ENCODE results near the gene MGP. TPM values are rescaled to one million over a fixed set of nuclear protein-coding genes. Genes with fewer than 3 reads are reported as not detected.

MGP gene
- total and polyA plus RNA-seq, 4 donors = 7,115 to 16,848 (median 14,549) TPM

DNA sequence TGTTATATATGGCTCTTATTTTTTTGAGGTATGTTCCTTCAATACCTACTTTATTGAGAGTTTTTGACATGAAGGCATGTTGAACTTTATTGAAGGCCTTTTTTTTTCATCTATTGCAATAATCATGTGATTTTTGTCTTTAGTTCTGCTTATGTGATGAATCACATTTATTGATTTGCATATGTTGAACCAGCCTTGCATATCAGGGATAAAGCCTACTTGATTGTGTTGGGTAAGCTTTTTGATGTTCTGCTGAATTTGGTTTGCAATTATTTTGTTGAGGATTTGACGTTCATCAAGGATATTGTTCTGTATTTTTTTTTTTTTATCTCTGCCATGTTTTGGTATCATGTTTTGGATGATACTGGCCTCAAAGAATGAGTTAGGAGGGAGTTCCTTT lies 27.1 kb downstream of the MGP start:
- WGBS, 2 donors = 89 to 92% methylated on average over 1 of the region's 1 CpG
- no peaks in the 10 kb centered on the region for H3K9me3 ChIP-seq (ENCODE audit: control insufficient read depth, low read length)
- DNase-seq (no peak), ATAC-seq (ENCODE audit: low FRiP score) (no peak)
- H3K27me3 ChIP-seq (ENCODE audit: control insufficient read depth in 1 of 2, insufficient read depth in 2 of 2, low read length in 1 of 2) = no peaks in the 10 kb centered on the region
- no peaks in the 10 kb centered on the region for H3K36me3 ChIP-seq (ENCODE audit: control insufficient read depth in 1 of 2, insufficient read depth in 2 of 2, low read length in 1 of 2)
- H3K4me3 ChIP-seq (ENCODE audit: low read length in 2 of 2) = no peak overlapping the region
- H3K4me1 ChIP-seq (ENCODE audit: control insufficient read depth in 1 of 2, insufficient read depth in 2 of 2, low read length in 2 of 2) = peaks cover 0 to 3% of the 10 kb centered on the region in 2 donors
- intact Hi-C loops (cut with DNase I) = no loop called here
- no peak overlapping the region for H3K27ac ChIP-seq (ENCODE audit: low read depth in 1 of 2, low read length in 2 of 2)

DNA sequence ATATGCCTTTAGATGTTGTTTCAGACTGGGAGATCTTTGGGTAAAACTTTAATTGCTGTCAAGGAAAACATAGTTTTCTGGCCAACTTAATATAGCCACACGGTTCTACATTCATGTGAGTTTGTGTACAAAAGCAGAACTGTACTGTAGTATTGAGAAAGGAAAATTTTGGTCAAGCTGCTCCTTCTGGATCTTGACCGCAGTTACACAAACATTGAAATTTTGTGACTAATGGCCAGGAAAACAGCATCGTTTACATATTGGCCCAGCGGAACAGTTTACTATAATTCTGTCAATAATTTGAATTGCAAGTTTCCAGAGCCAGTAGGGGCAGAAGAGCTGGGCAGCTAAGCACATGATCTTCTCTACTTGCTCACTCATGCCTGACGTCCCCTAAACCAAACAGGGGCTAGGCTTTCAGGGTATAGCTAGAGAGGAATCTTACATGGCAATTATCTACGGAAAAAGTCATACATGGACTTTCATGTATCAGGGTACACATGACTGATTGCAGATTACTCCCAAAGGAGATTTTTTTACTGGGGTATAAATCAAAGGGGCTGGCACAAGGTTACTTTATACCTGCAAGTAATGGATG lies 31.0 kb downstream of the MGP start:
- Histone ChIP-seq H3K4me1 (ENCODE audit: control insufficient read depth in 1 of 2, insufficient read depth in 2 of 2, low read length in 2 of 2) (peaks cover 0 to 3% of the 10 kb centered on the region in 2 donors), H3K27me3 (ENCODE audit: control insufficient read depth in 1 of 2, insufficient read depth in 2 of 2, low read length in 1 of 2) (no peaks in the 10 kb centered on the region), H3K4me3 (ENCODE audit: low read length in 2 of 2) (no peak overlapping the region), H3K9me3 (ENCODE audit: control insufficient read depth, low read length) (no peaks in the 10 kb centered on the region), H3K36me3 (ENCODE audit: control insufficient read depth in 1 of 2, insufficient read depth in 2 of 2, low read length in 1 of 2) (no peaks in the 10 kb centered on the region), H3K27ac (ENCODE audit: low read depth in 1 of 2, low read length in 2 of 2) (no peak overlapping the region)
- DNase-seq = no peak
- intact Hi-C loops (cut with DNase I) = loop anchor here in 1 of 2 donors (5.0 kb wide), 1 partner anchor 283 kb away; no protein-coding TSS in a partner anchor
- peak; percentile 62 for ATAC-seq (ENCODE audit: low FRiP score)
- 14 to 16% methylated on average over 6 of the region's 6 CpGs for WGBS, 2 donors

DNA sequence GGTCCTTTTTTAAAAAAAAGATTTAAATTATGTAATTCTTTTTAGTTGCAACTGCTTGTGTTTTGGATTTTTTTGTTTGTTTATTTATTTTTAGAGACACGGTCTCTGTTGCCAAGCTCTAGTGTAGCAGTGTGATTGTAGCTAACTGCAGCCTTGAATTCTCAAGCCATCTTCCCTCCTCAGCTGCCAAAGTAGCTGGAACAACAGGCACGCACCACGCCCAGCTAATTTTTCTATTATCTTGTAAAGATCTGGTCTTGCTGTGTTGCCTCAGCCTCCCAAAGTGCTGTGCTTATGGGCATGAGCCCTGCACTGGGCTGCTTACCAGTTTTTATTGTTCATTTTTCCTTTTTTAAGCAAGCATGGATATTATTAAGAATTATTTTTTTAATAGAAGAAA lies 31.7 kb downstream of the MGP start:
- no peak overlapping the region for H3K4me3 ChIP-seq (ENCODE audit: low read length in 2 of 2)
- no peak overlapping the region for H3K27ac ChIP-seq (ENCODE audit: low read depth in 1 of 2, low read length in 2 of 2)
- H3K9me3 ChIP-seq (ENCODE audit: control insufficient read depth, low read length) = no peaks in the 10 kb centered on the region
- H3K27me3 ChIP-seq (ENCODE audit: control insufficient read depth in 1 of 2, insufficient read depth in 2 of 2, low read length in 1 of 2) = no peaks in the 10 kb centered on the region
- H3K36me3 ChIP-seq (ENCODE audit: control insufficient read depth in 1 of 2, insufficient read depth in 2 of 2, low read length in 1 of 2) = no peaks in the 10 kb centered on the region
- intact Hi-C loops (cut with DNase I) = loop anchor here in 1 of 2 donors (5.0 kb wide), 1 partner anchor 283 kb away; no protein-coding TSS in a partner anchor
- peaks cover 0 to 6% of the 10 kb centered on the region in 2 donors for H3K4me1 ChIP-seq (ENCODE audit: control insufficient read depth in 1 of 2, insufficient read depth in 2 of 2, low read length in 2 of 2)
- peak; percentile 45 for ATAC-seq (ENCODE audit: low FRiP score)
- no peak for DNase-seq
- WGBS, 2 donors = 50 to 53% methylated on average over 3 of the region's 3 CpGs

DNA sequence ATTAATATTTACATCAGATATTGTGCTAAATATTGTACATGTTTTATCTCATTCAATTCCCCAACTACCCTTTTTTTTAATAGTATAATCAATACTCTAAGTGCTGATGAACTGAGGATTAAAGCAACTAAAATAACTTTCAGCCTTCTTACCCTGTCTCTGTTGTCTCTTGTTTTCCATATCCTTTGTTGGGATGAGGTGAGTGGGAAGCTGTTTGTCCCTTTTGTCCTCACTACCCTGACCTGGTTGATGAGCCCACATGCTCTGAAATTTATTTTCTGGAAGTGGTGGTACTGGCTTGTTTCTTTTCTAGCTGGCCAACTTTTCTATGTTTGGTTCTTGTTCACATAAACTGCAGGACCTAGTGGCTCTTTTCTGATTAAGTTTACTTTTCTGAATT lies 32.8 kb downstream of the MGP start:
- no peak for DNase-seq
- H3K4me1 ChIP-seq (ENCODE audit: control insufficient read depth in 1 of 2, insufficient read depth in 2 of 2, low read length in 2 of 2) = peaks cover 0 to 6% of the 10 kb centered on the region in 2 donors
- intact Hi-C loops (cut with DNase I) = loop anchor here in 1 of 2 donors (5.0 kb wide), 1 partner anchor 284 kb away; no protein-coding TSS in a partner anchor

DNA sequence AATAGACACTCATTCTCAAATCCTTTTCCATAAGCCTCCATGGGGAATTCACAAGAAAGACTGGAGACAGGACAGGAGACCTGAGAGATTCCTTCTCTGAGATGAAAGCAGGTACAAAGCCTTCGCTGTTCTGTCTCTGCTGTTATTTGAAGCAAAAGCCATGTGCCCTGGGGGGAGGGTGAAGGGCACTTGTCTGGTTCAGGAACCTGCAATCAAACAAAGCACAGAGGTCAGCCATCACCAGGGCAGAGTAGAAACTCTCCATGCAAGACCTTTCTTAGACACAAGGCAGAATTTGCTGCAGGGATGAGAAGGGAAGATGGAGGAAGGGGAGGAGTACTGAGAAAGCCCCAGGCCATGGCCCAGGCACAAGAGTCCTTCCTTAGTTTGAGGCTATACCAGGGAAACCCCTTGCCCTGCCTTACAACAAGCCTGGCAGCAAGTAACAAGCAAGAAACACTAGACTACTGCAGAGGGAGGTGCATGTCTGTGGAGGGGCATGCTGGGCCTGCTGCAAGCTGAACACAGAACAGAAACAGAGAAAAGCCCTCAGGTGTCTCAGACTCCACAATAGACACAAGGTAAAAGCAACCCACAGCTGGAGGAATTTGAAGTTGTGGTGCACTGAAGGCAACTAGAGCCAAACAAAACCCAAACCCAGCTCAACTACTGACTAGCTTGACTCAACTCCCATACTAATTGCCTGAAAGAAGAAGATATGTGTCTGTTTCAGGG lies 34.6 kb downstream of the MGP start:
- no peaks in the 10 kb centered on the region for H3K36me3 ChIP-seq (ENCODE audit: control insufficient read depth in 1 of 2, insufficient read depth in 2 of 2, low read length in 1 of 2)
- no peaks in the 10 kb centered on the region for H3K27me3 ChIP-seq (ENCODE audit: control insufficient read depth in 1 of 2, insufficient read depth in 2 of 2, low read length in 1 of 2)
- ATAC-seq (ENCODE audit: low FRiP score) (no peak), DNase-seq (no peak)
- H3K9me3 ChIP-seq (ENCODE audit: control insufficient read depth, low read length) = no peaks in the 10 kb centered on the region
- H3K4me1 ChIP-seq (ENCODE audit: control insufficient read depth in 1 of 2, insufficient read depth in 2 of 2, low read length in 2 of 2) = peaks cover 0 to 9% of the 10 kb centered on the region in 2 donors
- no peak overlapping the region for H3K27ac ChIP-seq (ENCODE audit: low read depth in 1 of 2, low read length in 2 of 2)
- 0 to 98% methylated on average over 1 of the region's 1 CpG for WGBS, 2 donors
- H3K4me3 ChIP-seq (ENCODE audit: low read length in 2 of 2) = no peak overlapping the region
- intact Hi-C loops (cut with DNase I) = loop anchor here in 1 of 2 donors (5.0 kb wide), 1 partner anchor 286 kb away; no protein-coding TSS in a partner anchor

More for the DNA sequence above, 32.8 kb downstream of the MGP start:
- Histone ChIP-seq H3K27ac (ENCODE audit: low read depth in 1 of 2, low read length in 2 of 2) (no peak overlapping the region), H3K4me3 (ENCODE audit: low read length in 2 of 2) (no peak overlapping the region), H3K36me3 (ENCODE audit: control insufficient read depth in 1 of 2, insufficient read depth in 2 of 2, low read length in 1 of 2) (no peaks in the 10 kb centered on the region), H3K27me3 (ENCODE audit: control insufficient read depth in 1 of 2, insufficient read depth in 2 of 2, low read length in 1 of 2) (no peaks in the 10 kb centered on the region), H3K9me3 (ENCODE audit: control insufficient read depth, low read length) (no peaks in the 10 kb centered on the region)
- ATAC-seq (ENCODE audit: low FRiP score) = no peak

DNA sequence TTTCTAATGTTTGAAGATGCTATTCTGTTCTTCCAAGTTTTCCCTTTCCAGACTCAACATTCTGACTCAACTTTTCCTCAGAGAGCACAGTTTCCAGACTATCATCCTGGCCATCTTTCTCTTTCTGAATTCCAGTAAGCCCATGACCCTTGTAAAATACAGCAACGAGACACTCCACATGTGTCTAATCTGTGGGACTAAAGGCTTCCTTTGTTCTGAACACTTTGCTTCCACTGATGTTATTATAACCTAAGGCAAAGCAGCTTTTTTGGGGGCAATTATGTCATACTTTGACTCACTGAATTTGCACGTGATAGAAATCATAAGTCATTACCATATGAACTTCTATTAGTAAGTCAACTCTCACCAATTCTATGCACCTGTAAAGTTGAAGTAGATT lies 36.0 kb downstream of the MGP start:
- Histone ChIP-seq H3K4me1 (ENCODE audit: control insufficient read depth in 1 of 2, insufficient read depth in 2 of 2, low read length in 2 of 2) (peaks cover 0 to 7% of the 10 kb centered on the region in 2 donors), H3K27ac (ENCODE audit: low read depth in 1 of 2, low read length in 2 of 2) (no peak overlapping the region), H3K4me3 (ENCODE audit: low read length in 2 of 2) (no peak overlapping the region), H3K36me3 (ENCODE audit: control insufficient read depth in 1 of 2, insufficient read depth in 2 of 2, low read length in 1 of 2) (no peaks in the 10 kb centered on the region), H3K27me3 (ENCODE audit: control insufficient read depth in 1 of 2, insufficient read depth in 2 of 2, low read length in 1 of 2) (no peaks in the 10 kb centered on the region), H3K9me3 (ENCODE audit: control insufficient read depth, low read length) (no peaks in the 10 kb centered on the region)
- no peak for DNase-seq
- 5 to 8% methylated on average over 2 of the region's 2 CpGs for WGBS, 2 donors
- ATAC-seq (ENCODE audit: low FRiP score) = peak; percentile 52
- intact Hi-C loops (cut with DNase I) = loop anchor here (5.0 to 10.0 kb wide), 7 partner anchors 33 to 675 kb away; partner anchors contain the start of gene RERG (in 2 of the 2)

DNA sequence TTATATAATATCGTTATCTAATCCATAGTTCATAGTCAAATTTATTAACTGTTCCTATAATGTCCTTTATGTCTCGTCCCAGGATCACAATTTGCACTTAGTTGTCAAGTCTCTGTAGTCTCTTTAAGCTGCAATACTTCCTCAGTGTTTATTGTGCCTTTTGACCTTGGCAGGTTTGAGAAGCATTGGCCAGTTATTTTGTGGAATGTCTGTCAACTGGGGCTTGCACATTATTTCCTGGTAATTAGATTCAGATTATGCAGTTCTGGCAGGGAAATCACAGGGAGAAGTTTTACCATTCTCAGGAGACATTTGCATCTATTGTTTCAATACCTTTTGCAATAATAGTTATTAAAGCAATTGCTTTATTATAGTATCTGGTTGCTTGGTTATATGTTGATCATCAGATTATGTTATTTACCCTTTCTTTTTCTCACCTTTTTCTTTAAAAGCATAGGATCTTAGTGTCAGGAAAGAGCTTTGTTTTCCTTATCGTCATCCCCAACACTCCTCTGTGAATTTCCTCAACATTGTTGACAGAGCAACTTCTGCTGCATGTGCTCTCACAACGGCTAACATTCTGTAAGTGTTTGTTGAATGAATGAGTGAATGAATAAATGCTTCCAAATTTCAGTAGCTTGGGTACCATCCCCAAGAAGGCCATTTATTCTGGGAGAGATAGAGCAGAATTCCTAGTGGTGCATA lies 38.6 kb downstream of the MGP start:
- ATAC-seq (ENCODE audit: low FRiP score) = no peak

DNA sequence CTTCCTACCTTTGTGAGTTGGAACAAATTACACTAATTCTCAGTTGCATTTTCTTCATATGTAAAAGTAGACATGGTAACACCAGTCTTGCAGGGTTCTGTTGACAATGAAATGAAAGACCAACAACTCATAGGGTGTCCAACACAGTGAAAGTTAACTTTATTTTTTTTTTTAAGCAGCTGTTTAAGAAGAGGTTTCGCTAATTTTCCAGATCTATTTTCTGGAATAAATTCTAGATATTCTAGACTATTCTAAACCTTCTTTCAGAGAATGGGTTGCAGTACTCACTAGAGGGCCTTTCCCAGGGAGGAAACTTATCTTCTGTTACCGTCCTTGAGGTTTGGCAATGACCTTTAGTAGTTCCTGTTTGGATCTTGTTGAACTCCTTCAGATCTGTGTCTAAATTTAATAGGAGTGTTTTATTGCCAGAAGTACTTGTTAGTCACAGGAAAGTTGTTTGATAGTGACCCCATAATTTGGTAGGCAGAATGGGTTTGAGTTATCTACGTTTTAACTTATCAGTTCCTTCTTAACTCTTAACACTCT lies 39.5 kb downstream of the MGP start:
- Histone ChIP-seq H3K4me1 (ENCODE audit: control insufficient read depth in 1 of 2, insufficient read depth in 2 of 2, low read length in 2 of 2) (peaks cover 0 to 7% of the 10 kb centered on the region in 2 donors), H3K4me3 (ENCODE audit: low read length in 2 of 2) (no peak overlapping the region), H3K36me3 (ENCODE audit: control insufficient read depth in 1 of 2, insufficient read depth in 2 of 2, low read length in 1 of 2) (no peaks in the 10 kb centered on the region), H3K27me3 (ENCODE audit: control insufficient read depth in 1 of 2, insufficient read depth in 2 of 2, low read length in 1 of 2) (no peaks in the 10 kb centered on the region), H3K9me3 (ENCODE audit: control insufficient read depth, low read length) (no peaks in the 10 kb centered on the region), H3K27ac (ENCODE audit: low read depth in 1 of 2, low read length in 2 of 2) (no peak overlapping the region)
- WGBS, 2 donors = 32 to 33% methylated on average over 3 of the region's 3 CpGs
- DNase-seq (no peak), ATAC-seq (ENCODE audit: low FRiP score) (no peak)
- intact Hi-C loops (cut with DNase I) = loop anchor here (5.0 to 10.0 kb wide), 6 partner anchors 36 to 679 kb away; partner anchors contain the start of gene RERG (in 2 of the 2)

More for the DNA sequence above, 38.6 kb downstream of the MGP start:
- Histone ChIP-seq H3K4me3 (ENCODE audit: low read length in 2 of 2) (no peak overlapping the region), H3K9me3 (ENCODE audit: control insufficient read depth, low read length) (no peaks in the 10 kb centered on the region), H3K36me3 (ENCODE audit: control insufficient read depth in 1 of 2, insufficient read depth in 2 of 2, low read length in 1 of 2) (no peaks in the 10 kb centered on the region), H3K27ac (ENCODE audit: low read depth in 1 of 2, low read length in 2 of 2) (no peak overlapping the region), H3K4me1 (ENCODE audit: control insufficient read depth in 1 of 2, insufficient read depth in 2 of 2, low read length in 2 of 2) (peaks cover 0 to 7% of the 10 kb centered on the region in 2 donors), H3K27me3 (ENCODE audit: control insufficient read depth in 1 of 2, insufficient read depth in 2 of 2, low read length in 1 of 2) (no peaks in the 10 kb centered on the region)
- intact Hi-C loops (cut with DNase I) = loop anchor here (5.0 to 10.0 kb wide), 6 partner anchors 35 to 678 kb away; partner anchors contain the start of gene RERG (in 2 of the 2)
- 25 to 76% methylated on average over 4 of the region's 4 CpGs for WGBS, 2 donors
- DNase-seq = no peak
